NCI-H526 (cell line): ENCODE data around the gene CPB2.
A peak's percentile ranks its signal among the peaks of the same experiment; 100 is the strongest.

ENCODE experiments used
- DNase-seq, 2 experiments: peaks; one replicate each; lab custom pipeline; 2025; lab: John Stamatoyannopoulos, UW

The CPB2 gene

GRCh38 chr13:46097663-46098062 lies 7.2 kb downstream of the CPB2 start:
- DNase-seq: no peak

GRCh38 chr13:46097015-46097414 lies 7.8 kb downstream of the CPB2 start:
- no peak for DNase-seq

GRCh38 chr13:46094478-46094877 lies 10.4 kb downstream of the CPB2 start:
- DNase-seq: no peak

GRCh38 chr13:46088821-46089562 lies 15.8 kb downstream of the CPB2 start:
- no peak for DNase-seq

GRCh38 chr13:46087481-46087880 lies 17.4 kb downstream of the CPB2 start:
- no peak for DNase-seq

GRCh38 chr13:46086985-46087384 lies 17.8 kb downstream of the CPB2 start:
- DNase-seq: peak in 1 of 2 experiments; percentile 16

GRCh38 chr13:46086421-46086922 lies 18.4 kb downstream of the CPB2 start:
- DNase-seq: no peak

- no peak for DNase-seq
Observed at GRCh38 chr13:46085737-46086136, 19.1 kb downstream of the CPB2 start.

GRCh38 chr13:46082324-46082723 lies 22.5 kb downstream of the CPB2 start:
- DNase-seq: no peak

- no peak for DNase-seq
Observed at GRCh38 chr13:46079770-46080169, 25.1 kb downstream of the CPB2 start.

- no peak for DNase-seq
Observed at GRCh38 chr13:46077265-46077664, 27.6 kb downstream of the CPB2 start.

GRCh38 chr13:46076827-46077226 lies 28.0 kb downstream of the CPB2 start:
- no peak for DNase-seq

GRCh38 chr13:46075811-46076210 lies 29.0 kb downstream of the CPB2 start:
- no peak for DNase-seq

- no peak for DNase-seq
Observed at GRCh38 chr13:46071590-46072249, 33.1 kb downstream of the CPB2 start.

- DNase-seq: no peak
Observed at GRCh38 chr13:46063292-46063691, 41.5 kb downstream of the CPB2 start.

- no peak for DNase-seq
Observed at GRCh38 chr13:46062185-46062584, 42.6 kb downstream of the CPB2 start.

- DNase-seq: no peak
Observed at GRCh38 chr13:46059405-46059804, 45.4 kb downstream of the CPB2 start.

GRCh38 chr13:46058268-46058667 lies 46.6 kb downstream of the CPB2 start:
- no peak for DNase-seq

- no peak for DNase-seq
Observed at GRCh38 chr13:46057256-46058015, 47.4 kb downstream of the CPB2 start.

GRCh38 chr13:46053162-46054012 lies 51.4 kb downstream of the CPB2 start:
- no peak for DNase-seq

- peak; percentile 97 to 98 for DNase-seq
Observed at GRCh38 chr13:46052319-46053161, 52.3 kb downstream of the CPB2 start, which contains the start of gene ZC3H13. Gene ZC3H13, minus strand, starts transcription at chr13:46052746. Its CDS starts 7,239 bp downstream, at chr13:46045507.
